Stomach (tissue), 4 donors: ENCODE measurements around the gene ANP32B.

Source experiments
- CTCF ChIP-seq, 7 experiments: fragments of 450-650 bp in 4 of 7; fragments of 200-600 bp in 3 of 7; sonication (generic) in 3 of 7; IDR thresholded peaks; one replicate each; pipeline ENCODE4 v1.5.1; 2016 to 2019; ENCODE audit warnings: antibody characterized with exemption in 7 of 7, control low read depth in 2 of 7, mild to moderate bottlenecking in 1 of 7
- EP300 ChIP-seq: sonication (generic); formaldehyde crosslinking; IDR thresholded peaks from one replicate; pipeline ENCODE4 v1.6.1; 2017; ENCODE audit warnings: antibody characterized with exemption
- POLR2A ChIP-seq, 4 donors: fragments of 450-650 bp; IDR thresholded peaks; one replicate each; pipeline ENCODE4 v1.6.1; 2016; ENCODE audit warnings: antibody characterized with exemption in 4 of 4, control low read depth in 2 of 4, mild to moderate bottlenecking in 1 of 4, moderate library complexity in 1 of 4
- POLR2AphosphoS5 ChIP-seq, 3 donors: sonication (generic); formaldehyde crosslinking; IDR thresholded peaks; one replicate each; pipeline ENCODE4 v1.6.1; 2016; ENCODE audit warnings: antibody characterized with exemption in 3 of 3

- peak in 5 of 7 experiments; percentile 26 to 53 (median 35) for TF ChIP-seq CTCF (IDR thresholded peaks at IDR 0.05)
- no peak for TF ChIP-seq POLR2A (IDR thresholded peaks at IDR 0.05)
- TF ChIP-seq EP300 = no peak
- no peak for TF ChIP-seq POLR2AphosphoS5 (IDR thresholded peaks at IDR 0.05)
These were observed 28.6 kb upstream of the ANP32B start for GRCh38 chr9:97954550-97954989.
